ENCODE data around the gene NPIPB2.

- TF ChIP-seq CTCF (conservative IDR thresholded peaks at IDR 0.05; ENCODE audit: low read depth, low read length) (no peak), EZH2 (IDR thresholded peaks at IDR 0.05; ENCODE audit: low read length, unreplicated experiment) (no peak), EZH2phosphoT487 (IDR thresholded peaks at IDR 0.05; ENCODE audit: borderline replicate concordance, low read length) (no peak)
Measured at GRCh38 chr16:11892761-11893160, 49.1 kb downstream of the NPIPB2 start.

All from PC-3 (cell line).